ENCODE results near the gene DUSP10. TPM values are rescaled to one million over a fixed set of nuclear protein-coding genes. Genes with fewer than 3 reads are reported as not detected.

The DUSP10 gene
- total RNA-seq, 2 donors from 2014 or later = 6.5 to 11.7 TPM

DNA sequence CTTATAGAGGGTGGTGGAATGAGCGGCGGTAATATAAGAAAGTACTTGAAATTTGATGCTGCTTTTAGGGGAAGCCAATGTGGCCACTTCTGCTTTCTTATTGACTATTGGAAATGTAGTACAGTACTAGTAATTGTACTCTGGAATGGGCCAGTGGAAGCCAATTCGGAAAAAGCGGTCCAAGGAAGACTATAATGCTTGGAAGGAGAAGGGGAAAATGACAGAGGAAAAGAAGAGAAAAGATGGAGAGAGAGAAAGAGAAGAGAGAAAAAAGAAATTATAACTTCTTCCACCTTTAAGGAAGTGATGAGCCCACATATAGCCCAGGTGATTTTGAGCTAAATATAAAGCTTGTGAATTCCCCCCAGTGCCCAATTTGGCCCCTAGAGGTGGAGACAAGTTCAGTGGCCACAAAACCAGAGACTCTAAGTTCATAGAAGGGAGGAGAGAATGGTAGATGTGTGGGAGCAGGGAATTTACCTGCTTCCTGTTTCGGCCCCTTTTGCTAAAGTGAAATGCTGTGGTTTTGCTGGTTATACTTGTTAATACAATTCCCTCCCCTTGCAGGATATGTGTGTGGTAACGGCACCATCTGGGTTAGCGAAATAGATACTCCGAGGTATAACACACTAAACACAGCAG, 35.7 kb upstream of the DUSP10 start:
- Histone ChIP-seq H3K27me3 (ENCODE audit: control insufficient read depth, insufficient read depth, low read length, poor library complexity, severe bottlenecking) (peaks cover 82% of the 10 kb centered on the region), H3K4me3 (ENCODE audit: low read length) (no peak overlapping the region), H3K27ac (ENCODE audit: low read depth, low read length) (no peak overlapping the region), H3K9ac (ENCODE audit: extremely low read depth, low read length, poor library complexity, severe bottlenecking) (no peak overlapping the region), H3K36me3 (ENCODE audit: control insufficient read depth, insufficient read depth, low read length) (no peaks in the 10 kb centered on the region), H3K4me1 (ENCODE audit: control insufficient read depth, insufficient read depth, low read length) (peaks cover 4% of the 10 kb centered on the region), H3K9me3 (ENCODE audit: control insufficient read depth, low read length) (no peaks in the 10 kb centered on the region)
- WGBS, 2 experiments (ENCODE audit: insufficient coverage in 1 of 2, insufficient read length in 1 of 2) = 97 to 98% methylated on average over 6 to 8 of the region's 8 CpGs
- Mint-ChIP-seq H3K9me3 (no peaks in the 10 kb centered on the region), H3K36me3 (ENCODE audit: low read depth) (no peaks in the 10 kb centered on the region), H3K4me1 (peaks cover 15% of the 10 kb centered on the region), H3K4me3 (no peak overlapping the region), H3K27me3 (ENCODE audit: insufficient read depth) (peaks cover 76% of the 10 kb centered on the region), H3K27ac (no peak overlapping the region)
- DNase-seq = no peak
- no peak for TF ChIP-seq CTCF (conservative IDR thresholded peaks at IDR 0.05)

GRCh38 chr1:221776495-221777301, 34.8 kb upstream of the DUSP10 start:
- Mint-ChIP-seq H3K4me3 (no peak overlapping the region), H3K4me1 (peaks cover 21% of the 10 kb centered on the region), H3K27ac (no peak overlapping the region), H3K27me3 (ENCODE audit: insufficient read depth) (peaks cover 78% of the 10 kb centered on the region), H3K36me3 (ENCODE audit: low read depth) (no peaks in the 10 kb centered on the region), H3K9me3 (no peaks in the 10 kb centered on the region)
- Histone ChIP-seq H3K36me3 (ENCODE audit: control insufficient read depth, insufficient read depth, low read length) (no peaks in the 10 kb centered on the region), H3K27ac (ENCODE audit: low read depth, low read length) (no peak overlapping the region), H3K4me3 (ENCODE audit: low read length) (no peak overlapping the region), H3K9me3 (ENCODE audit: control insufficient read depth, low read length) (no peaks in the 10 kb centered on the region), H3K9ac (ENCODE audit: extremely low read depth, low read length, poor library complexity, severe bottlenecking) (no peak overlapping the region), H3K4me1 (ENCODE audit: control insufficient read depth, insufficient read depth, low read length) (peaks cover 4% of the 10 kb centered on the region), H3K27me3 (ENCODE audit: control insufficient read depth, insufficient read depth, low read length, poor library complexity, severe bottlenecking) (peaks cover 82% of the 10 kb centered on the region)
- TF ChIP-seq CTCF (conservative IDR thresholded peaks at IDR 0.05) = no peak
- DNase-seq = no peak
- WGBS, 2 experiments (ENCODE audit: insufficient coverage in 1 of 2, insufficient read length in 1 of 2) = 94 to 95% methylated on average over 4 to 5 of the region's 5 CpGs

DNA sequence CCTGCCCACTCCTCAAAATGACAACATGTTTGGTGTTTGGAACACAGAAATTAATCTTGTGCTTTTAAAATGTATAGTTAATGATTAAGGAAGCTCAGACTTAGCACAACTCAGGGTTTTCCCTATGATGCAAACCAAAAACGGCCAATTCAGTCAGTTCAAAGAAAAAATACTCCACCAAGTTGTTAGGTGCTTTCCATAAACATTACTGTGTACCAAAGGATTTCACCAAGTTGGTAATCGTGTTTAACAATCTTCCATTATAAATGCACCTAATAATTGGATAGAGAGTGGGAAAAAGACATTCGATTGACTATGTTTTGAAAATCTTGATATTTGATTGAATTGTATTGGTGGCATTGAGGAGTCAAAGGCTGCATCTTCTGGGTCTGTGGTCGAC, 33.3 kb upstream of the DUSP10 start:
- H3K36me3 Mint-ChIP-seq (ENCODE audit: low read depth) = no peaks in the 10 kb centered on the region
- Histone ChIP-seq H3K4me3 (ENCODE audit: low read length) (no peak overlapping the region), H3K36me3 (ENCODE audit: control insufficient read depth, insufficient read depth, low read length) (no peaks in the 10 kb centered on the region), H3K27me3 (ENCODE audit: control insufficient read depth, insufficient read depth, low read length, poor library complexity, severe bottlenecking) (peaks cover 80% of the 10 kb centered on the region), H3K4me1 (ENCODE audit: control insufficient read depth, insufficient read depth, low read length) (peaks cover 4% of the 10 kb centered on the region), H3K9me3 (ENCODE audit: control insufficient read depth, low read length) (no peaks in the 10 kb centered on the region), H3K9ac (ENCODE audit: extremely low read depth, low read length, poor library complexity, severe bottlenecking) (no peak overlapping the region), H3K27ac (ENCODE audit: low read depth, low read length) (no peak overlapping the region)
- H3K4me1 Mint-ChIP-seq = peaks cover 22% of the 10 kb centered on the region
- no peak for DNase-seq
- no peaks in the 10 kb centered on the region for H3K9me3 Mint-ChIP-seq
- no peak overlapping the region for H3K27ac Mint-ChIP-seq
- no peak overlapping the region for H3K4me3 Mint-ChIP-seq
- no peak for TF ChIP-seq CTCF (conservative IDR thresholded peaks at IDR 0.05)
- WGBS, 2 experiments (ENCODE audit: insufficient coverage in 1 of 2, insufficient read length in 1 of 2) = 75 to 91% methylated on average over 2 to 4 of the region's 4 CpGs
- H3K27me3 Mint-ChIP-seq (ENCODE audit: insufficient read depth) = peaks cover 75% of the 10 kb centered on the region
